ENCODE measurements around the gene YWHAB. TPM values are rescaled to one million over a fixed set of nuclear protein-coding genes. Genes with fewer than 3 reads are reported as not detected.

YWHAB gene
- total and polyA plus RNA-seq, 2 donors from 2014 or later: 156 to 216 TPM

- intact Hi-C loops (cut with DNase I): no loop called here
- no peak for FAIRE-seq
- TF ChIP-seq, protein P1, sequence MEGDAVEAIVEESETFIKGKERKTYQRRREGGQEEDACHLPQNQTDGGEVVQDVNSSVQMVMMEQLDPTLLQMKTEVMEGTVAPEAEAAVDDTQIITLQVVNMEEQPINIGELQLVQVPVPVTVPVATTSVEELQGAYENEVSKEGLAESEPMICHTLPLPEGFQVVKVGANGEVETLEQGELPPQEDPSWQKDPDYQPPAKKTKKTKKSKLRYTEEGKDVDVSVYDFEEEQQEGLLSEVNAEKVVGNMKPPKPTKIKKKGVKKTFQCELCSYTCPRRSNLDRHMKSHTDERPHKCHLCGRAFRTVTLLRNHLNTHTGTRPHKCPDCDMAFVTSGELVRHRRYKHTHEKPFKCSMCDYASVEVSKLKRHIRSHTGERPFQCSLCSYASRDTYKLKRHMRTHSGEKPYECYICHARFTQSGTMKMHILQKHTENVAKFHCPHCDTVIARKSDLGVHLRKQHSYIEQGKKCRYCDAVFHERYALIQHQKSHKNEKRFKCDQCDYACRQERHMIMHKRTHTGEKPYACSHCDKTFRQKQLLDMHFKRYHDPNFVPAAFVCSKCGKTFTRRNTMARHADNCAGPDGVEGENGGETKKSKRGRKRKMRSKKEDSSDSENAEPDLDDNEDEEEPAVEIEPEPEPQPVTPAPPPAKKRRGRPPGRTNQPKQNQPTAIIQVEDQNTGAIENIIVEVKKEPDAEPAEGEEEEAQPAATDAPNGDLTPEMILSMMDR (IDR thresholded peaks at IDR 0.05; ENCODE audit: borderline replicate concordance, extremely low read depth, insufficient read depth): no peak
Measured at GRCh38 chr20:44912189-44912588, 26.7 kb downstream of the YWHAB start.

DNA sequence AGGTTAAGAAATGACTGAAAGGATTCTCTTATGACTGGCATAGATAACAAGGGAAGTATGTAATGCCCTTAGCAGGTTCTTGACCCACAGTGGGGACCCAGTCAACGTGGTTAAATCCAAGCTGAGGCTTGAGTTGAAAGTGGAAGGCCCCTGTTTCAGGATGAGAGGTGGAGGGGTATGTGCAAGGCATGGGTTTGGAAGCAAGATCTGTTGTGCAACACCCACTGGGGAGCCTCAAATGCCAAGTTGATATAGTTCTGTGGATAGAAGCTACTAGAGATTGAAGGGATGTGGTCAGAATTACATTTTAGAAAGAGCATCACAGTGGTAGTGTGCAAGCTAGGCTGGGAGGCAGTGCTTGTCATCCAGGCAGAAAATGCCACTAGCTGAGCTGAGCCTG is 29.4 kb downstream of the YWHAB start:
- no peaks in the 10 kb centered on the region for H3K27me3 ChIP-seq (ENCODE audit: control insufficient read depth, insufficient read depth, low read length)
- H3K36me3 ChIP-seq (ENCODE audit: control insufficient read depth in 2 of 3, insufficient read depth in 3 of 3, low read length in 3 of 3): peaks cover 2 to 11% (median 2%) of the 10 kb centered on the region in 3 donors
- intact Hi-C loops (cut with DNase I): no loop called here
- H3K4me3 ChIP-seq (ENCODE audit: low read length in 3 of 3): no peak overlapping the region
- FAIRE-seq: no peak
- TF ChIP-seq, protein P1 (IDR thresholded peaks at IDR 0.05; ENCODE audit: borderline replicate concordance, extremely low read depth, insufficient read depth): no peak
- H3K4me1 ChIP-seq (ENCODE audit: control insufficient read depth in 2 of 3, insufficient read depth in 2 of 3, low read depth in 1 of 3, low read length in 3 of 3): peaks cover 0 to 3% (median 0%) of the 10 kb centered on the region in 3 donors
- no peak overlapping the region for H3K27ac ChIP-seq (ENCODE audit: low read depth in 2 of 2, low read length in 2 of 2)
- DNase-seq: no peak
- no peak overlapping the region for H3K9ac ChIP-seq (ENCODE audit: low read length in 3 of 3)
- no peaks in the 10 kb centered on the region for H3K9me3 ChIP-seq (ENCODE audit: control insufficient read depth in 2 of 3, insufficient read depth in 1 of 3, low read length in 3 of 3)

More at GRCh38 chr20:44912189-44912588, 26.7 kb downstream of the YWHAB start:
- H3K27me3 ChIP-seq (ENCODE audit: control insufficient read depth, insufficient read depth, low read length): no peaks in the 10 kb centered on the region
- H3K4me3 ChIP-seq (ENCODE audit: low read length in 3 of 3): no peak overlapping the region
- no peaks in the 10 kb centered on the region for H3K9me3 ChIP-seq (ENCODE audit: control insufficient read depth in 2 of 3, insufficient read depth in 1 of 3, low read length in 3 of 3)
- no peak for DNase-seq
- no peak overlapping the region for H3K9ac ChIP-seq (ENCODE audit: low read length in 3 of 3)
- no peak overlapping the region for H3K27ac ChIP-seq (ENCODE audit: low read depth in 2 of 2, low read length in 2 of 2)
- peaks cover 0 to 8% (median 0%) of the 10 kb centered on the region in 3 donors for H3K4me1 ChIP-seq (ENCODE audit: control insufficient read depth in 2 of 3, insufficient read depth in 2 of 3, low read depth in 1 of 3, low read length in 3 of 3)
- H3K36me3 ChIP-seq (ENCODE audit: control insufficient read depth in 2 of 3, insufficient read depth in 3 of 3, low read length in 3 of 3): peaks cover 2 to 11% (median 3%) of the 10 kb centered on the region in 3 donors

GRCh38 chr20:44916586-44916985 is 31.1 kb downstream of the YWHAB start:
- H3K9ac ChIP-seq (ENCODE audit: low read length in 3 of 3): no peak overlapping the region
- intact Hi-C loops (cut with DNase I): no loop called here
- DNase-seq: no peak
- H3K4me3 ChIP-seq (ENCODE audit: low read length in 3 of 3): no peak overlapping the region
- no peak overlapping the region for H3K27ac ChIP-seq (ENCODE audit: low read depth in 2 of 2, low read length in 2 of 2)
- no peaks in the 10 kb centered on the region for H3K27me3 ChIP-seq (ENCODE audit: control insufficient read depth, insufficient read depth, low read length)
- FAIRE-seq: no peak
- H3K36me3 ChIP-seq (ENCODE audit: control insufficient read depth in 2 of 3, insufficient read depth in 3 of 3, low read length in 3 of 3): peaks cover 2 to 11% (median 2%) of the 10 kb centered on the region in 3 donors
- no peaks in the 10 kb centered on the region for H3K9me3 ChIP-seq (ENCODE audit: control insufficient read depth in 2 of 3, insufficient read depth in 1 of 3, low read length in 3 of 3)
- TF ChIP-seq, protein P1 (IDR thresholded peaks at IDR 0.05; ENCODE audit: borderline replicate concordance, extremely low read depth, insufficient read depth): no peak
- no peaks in the 10 kb centered on the region for H3K4me1 ChIP-seq (ENCODE audit: control insufficient read depth in 2 of 3, insufficient read depth in 2 of 3, low read depth in 1 of 3, low read length in 3 of 3)

DNA sequence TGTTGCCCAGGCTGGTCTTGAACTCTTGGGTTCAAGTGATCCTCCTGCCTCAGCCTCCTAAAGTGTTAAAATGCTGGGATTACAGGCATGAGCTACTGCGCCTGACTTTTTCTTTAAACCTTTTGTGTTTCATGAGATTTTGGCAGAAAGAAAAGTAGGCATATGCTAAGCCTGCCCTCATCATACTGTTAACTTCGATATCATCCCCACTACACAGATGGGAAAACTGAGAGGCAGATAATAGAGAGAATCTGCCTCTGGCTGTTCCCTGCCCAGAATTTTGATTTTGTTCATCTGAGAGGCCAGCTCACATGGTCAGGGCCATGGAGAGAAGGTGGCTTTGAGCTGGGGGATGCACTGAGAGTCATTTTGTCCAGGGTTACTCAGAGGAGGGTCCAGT is 31.9 kb downstream of the YWHAB start:
- Histone ChIP-seq H3K4me1 (ENCODE audit: control insufficient read depth in 2 of 3, insufficient read depth in 2 of 3, low read depth in 1 of 3, low read length in 3 of 3) (no peaks in the 10 kb centered on the region), H3K9me3 (ENCODE audit: control insufficient read depth in 2 of 3, insufficient read depth in 1 of 3, low read length in 3 of 3) (no peaks in the 10 kb centered on the region), H3K27ac (ENCODE audit: low read depth in 2 of 2, low read length in 2 of 2) (no peak overlapping the region), H3K9ac (ENCODE audit: low read length in 3 of 3) (no peak overlapping the region), H3K36me3 (ENCODE audit: control insufficient read depth in 2 of 3, insufficient read depth in 3 of 3, low read length in 3 of 3) (peaks cover 2 to 11% (median 2%) of the 10 kb centered on the region in 3 donors), H3K4me3 (ENCODE audit: low read length in 3 of 3) (no peak overlapping the region), H3K27me3 (ENCODE audit: control insufficient read depth, insufficient read depth, low read length) (no peaks in the 10 kb centered on the region)
- TF ChIP-seq, protein P1 (IDR thresholded peaks at IDR 0.05; ENCODE audit: borderline replicate concordance, extremely low read depth, insufficient read depth): no peak
- DNase-seq (no peak), FAIRE-seq (no peak)
- intact Hi-C loops (cut with DNase I): no loop called here
